ENCODE data around the gene NUFIP2. TPM values are rescaled to one million over a fixed set of nuclear protein-coding genes. Genes with fewer than 3 reads are reported as not detected.
A peak's percentile ranks its signal among the peaks of the same experiment; 100 is the strongest.

Gene NUFIP2
- total RNA-seq, 2 experiments from 2014 or later, result 49.5 to 56.4 TPM

GRCh38 chr17:29292071-29292991 lies 1.6 kb downstream of the NUFIP2 start:
- TF ChIP-seq, protein P1, sequence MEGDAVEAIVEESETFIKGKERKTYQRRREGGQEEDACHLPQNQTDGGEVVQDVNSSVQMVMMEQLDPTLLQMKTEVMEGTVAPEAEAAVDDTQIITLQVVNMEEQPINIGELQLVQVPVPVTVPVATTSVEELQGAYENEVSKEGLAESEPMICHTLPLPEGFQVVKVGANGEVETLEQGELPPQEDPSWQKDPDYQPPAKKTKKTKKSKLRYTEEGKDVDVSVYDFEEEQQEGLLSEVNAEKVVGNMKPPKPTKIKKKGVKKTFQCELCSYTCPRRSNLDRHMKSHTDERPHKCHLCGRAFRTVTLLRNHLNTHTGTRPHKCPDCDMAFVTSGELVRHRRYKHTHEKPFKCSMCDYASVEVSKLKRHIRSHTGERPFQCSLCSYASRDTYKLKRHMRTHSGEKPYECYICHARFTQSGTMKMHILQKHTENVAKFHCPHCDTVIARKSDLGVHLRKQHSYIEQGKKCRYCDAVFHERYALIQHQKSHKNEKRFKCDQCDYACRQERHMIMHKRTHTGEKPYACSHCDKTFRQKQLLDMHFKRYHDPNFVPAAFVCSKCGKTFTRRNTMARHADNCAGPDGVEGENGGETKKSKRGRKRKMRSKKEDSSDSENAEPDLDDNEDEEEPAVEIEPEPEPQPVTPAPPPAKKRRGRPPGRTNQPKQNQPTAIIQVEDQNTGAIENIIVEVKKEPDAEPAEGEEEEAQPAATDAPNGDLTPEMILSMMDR (IDR thresholded peaks at IDR 0.05), result no peak
- peak overlapping the region; percentile 100 for H3K4me3 Mint-ChIP-seq
- CTCF ChIA-PET, result interaction anchor here (0.9 to 3.3 kb wide), 12 partner anchors 9 to 300 kb away, joined by 3 to 21 read pairs (median 7); partner anchors contain the start of gene MYO18A
- no peaks in the 10 kb centered on the region for H3K9me3 Mint-ChIP-seq
- no peaks in the 10 kb centered on the region for H3K27me3 Mint-ChIP-seq
- peaks cover 39% of the 10 kb centered on the region for H3K4me1 Mint-ChIP-seq (ENCODE audit: low read depth)
- peak overlapping the region; percentile 100 for H3K27ac Mint-ChIP-seq
- ATAC-seq, result peak; percentile 0
- peak; percentile 70 for DNase-seq
- intact Hi-C loops (cut with micrococcal nuclease), result loop anchor here (5.0 to 10.0 kb wide), 2 partner anchors 145 to 478 kb away; no protein-coding TSS in a partner anchor
- POLR2A ChIA-PET, result interaction anchor here (0.6 to 2.2 kb wide), 14 partner anchors 9 to 325 kb away, joined by 3 to 12 read pairs (median 4); no protein-coding TSS in a partner anchor
- H3K36me3 Mint-ChIP-seq (ENCODE audit: low read depth), result peaks cover 45% of the 10 kb centered on the region

GRCh38 chr17:29291163-29291752 lies 2.7 kb downstream of the NUFIP2 start:
- no peaks in the 10 kb centered on the region for H3K27me3 Mint-ChIP-seq
- ATAC-seq (no peak), DNase-seq (peak; percentile 20)
- intact Hi-C loops (cut with micrococcal nuclease), result loop anchor here (5.0 to 10.0 kb wide), 2 partner anchors 144 to 476 kb away; no protein-coding TSS in a partner anchor
- ChIA-PET CTCF (interaction anchor here (0.6 to 3.3 kb wide), 24 partner anchors 10 to 301 kb away, joined by 3 to 21 read pairs (median 4); partner anchors contain the start of gene MYO18A), POLR2A (interaction anchor here (0.7 to 2.2 kb wide), 7 partner anchors 10 to 152 kb away, joined by 3 to 12 read pairs (median 4); no protein-coding TSS in a partner anchor)
- H3K9me3 Mint-ChIP-seq, result no peaks in the 10 kb centered on the region
- peaks cover 56% of the 10 kb centered on the region for H3K36me3 Mint-ChIP-seq (ENCODE audit: low read depth)
- H3K4me1 Mint-ChIP-seq (ENCODE audit: low read depth), result peaks cover 49% of the 10 kb centered on the region
- TF ChIP-seq, protein P1 (IDR thresholded peaks at IDR 0.05), result peak; percentile 86
- H3K4me3 Mint-ChIP-seq, result peak overlapping the region; percentile 90
- peak overlapping the region; percentile 93 for H3K27ac Mint-ChIP-seq

DNA sequence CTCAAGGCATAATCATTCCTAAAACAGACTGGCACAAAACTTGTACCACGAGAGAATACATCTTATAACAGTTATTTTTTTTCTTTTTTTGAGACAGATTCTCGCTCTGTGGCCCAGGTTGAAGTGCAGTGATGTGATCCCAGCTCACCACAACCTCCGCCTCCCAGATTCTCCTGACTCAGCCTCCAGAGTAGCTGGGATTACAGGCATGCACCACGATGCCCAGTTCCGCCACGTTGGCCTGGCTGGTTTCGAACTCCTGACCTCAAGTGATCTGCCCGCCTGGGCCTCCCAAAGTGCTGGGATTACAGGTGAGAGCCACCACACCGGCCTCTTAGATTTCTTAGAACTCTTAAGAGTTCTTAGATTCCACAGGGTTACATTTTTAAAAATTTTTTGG lies 4.1 kb downstream of the NUFIP2 start:
- TF ChIP-seq, protein P1 (IDR thresholded peaks at IDR 0.05), result no peak
- Mint-ChIP-seq H3K27ac (peak overlapping the region; percentile 54), H3K4me1 (ENCODE audit: low read depth) (peaks cover 55% of the 10 kb centered on the region), H3K27me3 (no peaks in the 10 kb centered on the region), H3K9me3 (no peaks in the 10 kb centered on the region), H3K4me3 (peak overlapping the region; percentile 90), H3K36me3 (ENCODE audit: low read depth) (peaks cover 69% of the 10 kb centered on the region)
- intact Hi-C loops (cut with micrococcal nuclease), result loop anchor here (5.0 to 10.0 kb wide), 2 partner anchors 143 to 475 kb away; no protein-coding TSS in a partner anchor
- CTCF ChIA-PET, result interaction anchor here (1.4 to 3.3 kb wide), 5 partner anchors 32 to 144 kb away, joined by 5 to 21 read pairs (median 16); partner anchors contain the start of gene MYO18A
- POLR2A ChIA-PET, result interaction anchor here (0.8 to 1.2 kb wide), 4 partner anchors 8 to 152 kb away, joined by 3 to 5 read pairs (median 3); no protein-coding TSS in a partner anchor
- ATAC-seq (no peak), DNase-seq (no peak)

DNA sequence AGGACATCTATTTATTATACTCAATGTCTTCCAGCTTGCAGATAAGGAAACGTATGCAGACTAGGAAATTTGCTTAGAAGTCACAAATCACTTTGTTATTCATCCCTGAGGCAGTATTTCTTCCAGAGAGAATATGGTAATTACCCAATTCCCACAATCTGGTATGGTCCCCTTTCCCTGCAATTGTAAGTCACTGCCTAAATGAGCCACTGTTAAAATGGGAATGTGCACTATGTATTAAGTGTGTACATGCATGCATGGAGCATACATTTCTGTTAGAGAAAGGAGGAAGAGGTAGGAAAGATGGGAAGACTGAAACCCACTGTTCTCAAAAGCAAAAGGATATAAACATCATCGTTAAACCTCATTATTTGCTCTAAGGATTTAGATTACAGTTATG lies 10.0 kb downstream of the NUFIP2 start:
- POLR2A ChIA-PET, result interaction anchor here (1.0 to 1.3 kb wide), 3 partner anchors 8 to 214 kb away, joined by 3 to 4 read pairs (median 3); no protein-coding TSS in a partner anchor
- Mint-ChIP-seq H3K27me3 (no peaks in the 10 kb centered on the region), H3K4me3 (no peak overlapping the region), H3K4me1 (ENCODE audit: low read depth) (peaks cover 56% of the 10 kb centered on the region), H3K36me3 (ENCODE audit: low read depth) (peaks cover 90% of the 10 kb centered on the region), H3K9me3 (peaks cover 4% of the 10 kb centered on the region), H3K27ac (no peak overlapping the region)
- CTCF ChIA-PET, result no interaction called here
- DNase-seq (no peak), ATAC-seq (no peak)
- TF ChIP-seq, protein P1 (IDR thresholded peaks at IDR 0.05), result no peak
- intact Hi-C loops (cut with micrococcal nuclease), result no loop called here
